HG03175 (cell line): ENCODE results near the gene SMIM23.

Source experiments
- ATAC-seq: cut with Tn5 transposase; IDR thresholded peaks from one replicate; pipeline ENCODE4 v1.9.1; 2021; ENCODE audit warnings: mild to moderate bottlenecking, moderate library complexity; ENCODE audit not compliant: unreplicated experiment

Gene SMIM23

DNA sequence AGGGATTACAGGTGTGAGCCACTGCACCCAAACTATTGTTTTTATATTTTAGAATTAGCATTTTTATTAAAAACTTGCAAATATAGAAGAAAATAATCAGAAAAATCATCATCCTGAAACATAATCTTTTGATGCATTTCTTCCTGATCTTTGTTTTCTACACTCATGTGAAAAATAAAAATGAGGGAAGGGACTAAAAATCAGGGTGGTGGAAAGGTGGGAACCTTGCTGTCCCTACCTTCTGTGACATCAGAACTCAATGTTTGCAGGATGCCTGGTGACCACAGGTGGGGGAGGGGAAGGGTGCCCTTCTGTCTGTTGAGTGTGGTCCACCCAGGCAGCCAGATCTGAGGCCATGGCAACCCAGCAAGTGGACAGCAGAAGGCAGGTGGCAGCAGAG is at the start of gene SMIM23:
SMIM23 (plus strand) TSS at position 301 of the 400 bp plus-strand sequence; CDS start at position 356, 55 bp downstream.
- no peak for ATAC-seq

DNA sequence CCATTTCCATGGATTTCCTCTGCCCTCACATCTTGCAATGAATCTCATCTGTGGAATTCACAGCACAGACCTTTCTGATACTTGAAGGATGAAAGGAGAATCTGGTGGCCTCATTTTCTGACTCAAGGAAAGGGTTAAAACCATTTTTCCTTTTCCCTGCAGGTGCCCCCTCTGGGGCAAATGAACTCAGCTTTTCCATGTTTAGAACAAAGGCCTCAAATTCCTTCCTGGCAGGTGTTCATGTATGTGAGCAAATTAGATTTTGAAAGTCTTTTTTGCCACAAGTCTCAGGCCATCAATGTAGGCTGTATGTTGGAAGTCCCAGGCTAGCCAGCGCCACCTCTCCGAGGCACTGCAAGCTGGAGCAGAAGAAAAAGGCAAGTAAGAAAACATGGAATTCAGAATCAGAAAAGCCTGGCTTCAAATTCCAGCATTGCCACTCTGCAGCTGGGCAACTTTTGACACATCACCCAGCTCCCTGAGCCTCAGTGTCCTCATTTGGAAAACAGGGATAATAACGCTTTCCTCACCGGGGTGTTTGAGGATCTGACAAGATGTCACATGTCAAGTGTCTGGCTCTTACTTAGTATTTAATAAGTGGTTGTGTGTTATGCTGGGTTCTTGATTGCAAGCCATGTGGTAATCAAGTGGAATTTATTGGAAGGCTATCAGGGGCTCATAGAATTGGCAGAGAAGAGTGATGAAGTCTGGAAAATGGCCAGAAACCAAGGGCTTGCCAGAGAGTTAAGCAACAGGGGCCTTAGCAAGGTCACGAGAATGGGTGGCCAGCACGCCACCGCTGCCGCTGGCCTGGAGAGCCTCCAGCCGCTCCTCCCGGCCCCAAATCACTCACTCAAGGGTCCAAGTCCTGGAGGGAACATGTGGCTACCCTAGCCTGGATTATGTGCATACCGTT is 48.4 kb upstream of the SMIM23 start:
- no peak for ATAC-seq

DNA sequence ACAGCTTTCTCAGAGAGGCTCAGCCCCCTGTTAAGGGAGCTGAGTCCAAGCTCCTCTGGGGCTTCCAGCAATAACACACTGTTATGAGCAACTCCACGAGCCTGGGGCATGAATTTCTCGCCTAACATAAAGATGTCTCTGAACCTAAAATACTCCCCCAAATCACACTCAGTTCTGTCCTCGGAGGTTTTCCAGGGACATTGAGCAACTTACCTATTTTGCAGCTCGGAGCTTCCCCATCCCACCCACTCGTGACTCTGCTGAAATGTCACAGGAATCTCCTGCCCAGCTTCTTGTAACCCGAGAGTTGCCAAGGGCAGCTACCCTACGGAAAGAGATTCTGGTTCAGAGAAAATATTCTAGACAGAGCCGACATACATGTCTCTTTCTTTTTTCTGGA is 47.1 kb upstream of the SMIM23 start:
- no peak for ATAC-seq

DNA sequence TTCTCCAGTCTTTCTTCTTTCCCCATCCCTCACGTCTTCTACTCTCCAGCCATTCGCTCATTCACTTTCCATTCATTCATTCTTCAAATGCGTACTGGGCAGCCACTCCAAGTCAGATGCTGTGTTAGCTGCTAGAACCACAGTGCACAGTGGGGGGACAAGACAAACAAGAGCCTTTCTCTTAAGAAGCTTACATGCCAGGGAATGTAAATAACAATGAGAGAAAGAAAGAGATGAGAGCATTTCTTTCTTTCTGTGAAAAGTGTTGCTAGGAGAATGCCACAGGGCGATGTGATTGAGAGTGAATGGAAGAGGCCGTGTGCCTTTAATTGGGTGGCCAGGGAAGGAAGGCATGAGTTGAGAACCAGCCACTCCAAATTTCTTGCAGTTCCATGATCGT is 46.3 kb upstream of the SMIM23 start:
- no peak for ATAC-seq

DNA sequence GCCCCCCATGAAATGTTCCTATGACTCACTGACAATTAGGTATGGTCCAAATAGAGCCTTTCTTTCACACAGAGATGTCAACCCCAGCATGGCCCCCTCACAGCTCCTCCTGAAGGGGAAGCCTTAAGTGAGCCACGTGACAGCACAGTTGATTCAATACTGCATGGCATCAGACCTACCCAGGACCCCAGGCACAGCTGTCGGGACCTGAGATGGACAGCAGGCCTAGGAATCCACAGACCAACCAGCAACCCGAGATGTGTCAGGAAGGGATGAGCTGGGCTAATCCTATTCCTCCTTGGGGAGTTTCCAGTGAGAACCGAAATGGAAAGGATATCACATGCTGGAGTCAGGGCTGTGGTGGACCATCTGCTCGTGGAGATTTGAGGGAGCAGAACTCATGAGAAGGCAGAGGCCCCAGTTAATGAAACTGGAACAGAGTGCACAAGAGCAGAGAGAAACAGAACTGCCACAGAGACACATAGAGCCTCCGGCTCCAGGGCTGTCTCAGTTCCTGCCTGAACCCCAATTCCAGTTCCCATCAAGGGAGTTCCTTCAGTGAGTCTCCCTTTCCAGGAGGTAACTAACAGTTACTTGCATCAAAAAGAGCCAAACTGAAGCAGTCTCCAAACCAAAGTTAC is 42.1 kb upstream of the SMIM23 start:
- ATAC-seq, result peak; percentile 11

DNA sequence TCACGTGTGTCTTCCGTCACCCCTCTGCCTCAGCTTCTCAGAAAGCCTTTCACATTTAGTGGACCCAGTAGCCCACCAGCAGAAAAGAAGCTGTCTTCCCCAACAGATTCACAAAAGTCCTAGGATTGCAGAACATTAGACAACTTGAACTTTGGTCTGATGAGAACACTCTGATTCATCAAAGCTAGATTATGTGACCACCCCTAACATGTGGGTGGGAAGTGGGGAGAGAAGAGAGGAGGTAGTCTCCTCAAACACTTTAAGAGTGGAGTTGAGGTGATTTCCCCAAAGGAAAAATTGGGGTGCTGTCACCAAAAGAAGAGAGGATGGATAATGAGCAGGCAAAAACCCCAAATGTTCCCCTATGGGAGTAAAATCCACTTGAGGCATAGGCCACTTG is 41.4 kb upstream of the SMIM23 start:
- no peak for ATAC-seq

DNA sequence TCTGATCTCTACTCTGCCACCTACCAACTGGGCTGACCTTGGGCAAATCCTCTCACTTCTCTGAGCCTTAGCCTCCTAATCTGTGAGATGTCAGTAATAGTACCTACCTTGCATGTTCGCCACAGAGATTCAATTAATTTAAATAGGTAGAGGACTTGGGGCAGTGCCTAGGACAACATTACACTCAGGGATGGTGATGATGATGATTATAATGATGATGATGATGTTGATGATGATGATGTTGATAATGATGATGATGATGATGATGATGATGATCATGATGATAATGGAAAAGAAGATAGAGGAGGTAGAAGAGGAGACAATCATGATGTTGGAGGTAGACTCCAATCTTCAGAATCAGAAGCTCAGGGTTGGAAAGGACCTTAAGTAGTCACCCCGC is 40.7 kb upstream of the SMIM23 start:
- ATAC-seq, result no peak

DNA sequence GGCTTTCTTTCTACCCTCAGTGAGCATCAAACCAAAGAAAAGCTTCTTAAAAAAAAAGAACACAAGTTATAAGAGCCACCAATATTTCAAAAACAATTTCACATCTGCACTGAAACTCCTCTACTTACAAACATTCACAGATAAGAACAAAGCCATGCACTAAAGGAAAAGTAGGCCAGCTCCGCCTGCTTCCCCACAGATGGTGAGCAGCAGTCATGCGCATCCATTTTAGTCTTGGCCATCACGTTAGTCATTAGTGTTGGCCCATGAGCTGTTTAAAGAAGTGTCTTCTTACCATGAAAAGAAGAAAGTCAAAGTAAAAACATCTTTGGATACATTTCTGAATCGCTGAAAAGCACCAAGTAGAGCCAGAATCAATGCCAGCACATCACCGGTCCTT is 40.0 kb upstream of the SMIM23 start:
- ATAC-seq, result no peak

DNA sequence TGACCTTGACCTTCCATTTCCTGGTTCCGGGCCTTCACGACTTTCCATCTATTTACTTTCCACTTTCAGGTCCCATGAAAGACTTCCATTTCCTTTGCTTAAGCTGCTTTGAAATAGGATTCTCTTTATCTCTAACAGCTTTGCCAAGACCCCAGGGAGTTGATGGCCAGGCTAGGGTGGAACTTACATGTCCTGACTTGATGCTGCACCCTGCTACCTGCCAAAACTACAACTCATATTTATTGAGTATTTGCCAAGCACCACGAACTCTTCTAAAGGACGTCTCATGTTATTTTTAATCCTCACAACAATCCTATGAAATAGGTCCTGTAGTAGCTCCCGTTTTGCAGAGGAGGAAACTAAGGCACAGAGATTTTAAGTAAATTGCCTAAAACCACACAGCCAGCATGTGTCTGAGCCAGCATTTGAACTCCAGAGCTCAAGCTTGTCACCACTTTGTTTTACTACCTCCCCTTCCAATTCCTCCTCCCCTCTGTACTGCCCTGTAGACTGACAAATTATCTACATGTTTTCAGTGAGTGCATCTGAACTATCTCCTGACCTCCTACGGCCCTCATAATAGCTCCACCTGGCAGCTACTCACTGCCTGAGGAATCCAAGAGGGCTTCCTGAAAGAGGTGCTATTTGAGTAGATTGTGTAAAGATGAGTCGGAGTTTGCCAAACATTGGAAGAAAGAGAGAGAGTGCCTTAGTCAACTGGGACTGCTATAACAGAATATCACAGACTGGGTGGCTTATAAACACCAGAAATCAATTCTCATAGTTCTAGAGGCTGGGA is 38.4 kb upstream of the SMIM23 start:
- ATAC-seq, result no peak

DNA sequence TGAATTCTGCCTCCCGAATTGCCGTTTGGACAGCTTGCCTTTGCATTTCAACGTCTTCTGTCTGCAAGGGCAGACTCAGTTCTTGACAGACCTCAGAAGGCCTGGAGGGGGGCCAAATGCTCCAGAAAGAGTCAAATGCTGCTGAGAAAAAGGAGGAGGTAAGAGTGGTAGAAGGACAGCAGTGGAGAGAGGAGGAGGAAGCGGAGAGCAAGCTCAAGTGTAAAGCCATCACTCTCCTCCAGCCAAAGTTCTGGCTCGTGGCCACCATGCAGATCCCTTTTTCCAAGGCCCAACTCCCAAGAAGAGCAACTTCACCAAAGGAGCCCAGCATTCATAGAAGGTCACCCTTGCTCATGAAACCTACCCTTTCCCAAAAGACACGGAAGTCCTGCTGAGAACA is 36.9 kb upstream of the SMIM23 start:
- no peak for ATAC-seq

DNA sequence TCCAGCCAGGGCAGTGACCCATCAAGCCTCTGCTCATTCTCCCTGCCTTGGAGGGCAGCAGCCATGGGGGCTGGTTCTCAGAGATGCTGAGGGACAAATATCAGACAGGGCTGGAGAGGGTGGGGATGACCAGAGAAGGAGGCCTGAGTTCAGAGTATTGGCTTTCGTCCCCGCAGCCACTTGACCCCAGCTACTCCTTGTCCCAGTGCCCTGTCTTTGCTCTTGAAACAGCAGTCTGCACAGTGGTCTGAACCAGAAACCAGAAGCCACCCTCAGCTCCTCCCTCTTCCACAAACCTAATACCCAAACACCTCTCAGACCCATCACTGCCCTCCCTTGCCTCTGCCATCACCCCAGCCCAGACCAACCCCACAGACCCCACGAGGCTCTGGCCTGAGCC is 36.3 kb upstream of the SMIM23 start:
- ATAC-seq, result no peak

DNA sequence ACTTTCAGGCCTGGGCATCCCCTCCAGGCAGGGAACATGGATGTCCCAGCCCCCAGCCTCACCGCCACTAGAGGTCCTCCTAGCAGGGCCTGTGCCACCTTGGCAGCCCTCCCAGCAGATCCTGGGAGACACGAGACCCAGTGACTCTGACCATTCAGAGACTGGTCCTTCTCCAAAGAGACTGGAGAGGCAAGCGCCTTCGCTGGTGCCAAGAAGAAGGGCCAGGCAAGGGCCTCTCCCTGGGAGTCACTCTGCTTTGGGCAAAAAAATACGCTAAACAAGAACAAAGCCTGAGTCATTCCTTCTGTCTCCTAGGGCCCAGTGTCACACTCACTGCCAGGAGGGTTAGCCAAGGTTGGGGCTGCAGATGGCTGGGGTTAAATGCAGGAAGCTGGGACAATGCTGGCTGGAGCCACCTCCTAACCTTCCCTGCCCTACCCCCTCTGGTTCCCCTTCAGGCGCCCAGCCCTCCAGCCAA is 35.3 kb upstream of the SMIM23 start:
- no peak for ATAC-seq

DNA sequence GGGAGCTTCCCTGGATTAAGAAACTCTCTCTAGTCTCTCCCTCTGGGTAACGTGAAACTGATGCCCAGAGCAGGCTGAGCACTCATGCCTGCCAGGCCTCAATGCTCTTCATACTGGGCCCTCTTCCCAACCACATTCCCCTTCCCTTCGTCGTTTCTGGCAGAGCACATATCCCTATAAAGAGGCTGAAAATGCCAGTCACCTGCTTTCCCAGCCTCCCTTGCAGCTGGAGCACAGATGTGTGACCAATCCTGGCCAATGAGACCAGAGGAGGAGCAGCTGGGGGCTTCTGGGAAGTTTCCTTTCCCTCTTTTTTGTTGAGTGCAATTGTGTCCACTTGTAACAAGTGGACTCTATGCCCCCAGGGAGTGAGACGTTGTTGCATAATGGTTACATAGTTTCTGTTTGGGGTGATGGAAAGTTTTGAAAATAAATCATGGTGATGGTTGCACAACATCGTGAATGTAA is 30.2 kb upstream of the SMIM23 start:
- no peak for ATAC-seq

DNA sequence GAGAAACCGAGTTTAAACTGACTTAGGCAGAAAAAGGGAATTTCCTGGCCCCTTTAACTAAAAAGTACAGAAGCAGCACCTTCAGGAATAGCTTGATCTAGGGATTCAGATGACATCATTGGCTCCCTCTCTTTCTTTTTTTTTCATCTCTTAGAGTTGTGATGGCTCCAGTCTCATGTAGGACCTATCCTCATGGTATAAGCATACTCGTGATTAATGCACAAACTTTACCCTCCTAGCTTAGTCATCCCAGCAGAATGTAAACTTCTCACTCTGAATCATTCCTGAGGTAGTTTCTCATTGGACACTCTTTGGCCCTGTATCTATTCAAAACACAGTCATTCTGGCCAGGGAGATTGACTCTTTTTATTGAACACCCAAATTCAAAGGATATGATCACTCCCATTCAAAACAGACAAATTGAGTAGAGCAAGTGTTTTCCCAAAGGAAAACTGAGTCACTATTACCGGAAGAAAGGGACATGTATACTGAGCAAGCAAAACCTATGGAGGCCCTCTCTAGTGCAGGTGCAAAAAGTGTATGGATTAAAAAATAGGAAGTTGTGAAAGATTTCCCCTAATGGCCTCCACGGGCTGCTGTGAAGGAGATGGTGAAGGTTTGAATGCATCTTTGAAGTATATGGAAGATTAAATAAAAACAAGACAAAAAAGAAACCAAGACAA is 27.6 kb upstream of the SMIM23 start:
- ATAC-seq, result no peak

DNA sequence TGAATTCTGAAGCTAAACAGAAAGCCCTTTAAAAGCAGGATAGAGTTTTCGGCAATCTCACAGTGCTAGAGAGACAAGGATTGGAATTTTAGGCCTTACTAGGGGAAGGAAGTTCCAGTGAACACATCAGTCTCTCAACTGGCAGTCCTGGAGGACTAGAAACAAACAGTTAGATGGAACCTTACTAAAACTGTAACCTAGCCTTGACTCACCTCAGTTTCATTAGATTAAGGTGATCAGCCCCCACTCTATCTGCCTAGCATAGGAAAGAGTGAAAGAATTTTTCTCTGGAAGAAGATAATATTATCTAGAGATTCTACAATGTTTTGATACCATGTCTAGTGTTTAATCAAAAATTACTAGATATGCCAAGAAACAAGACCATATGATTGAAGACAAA is 25.8 kb upstream of the SMIM23 start:
- ATAC-seq, result no peak

DNA sequence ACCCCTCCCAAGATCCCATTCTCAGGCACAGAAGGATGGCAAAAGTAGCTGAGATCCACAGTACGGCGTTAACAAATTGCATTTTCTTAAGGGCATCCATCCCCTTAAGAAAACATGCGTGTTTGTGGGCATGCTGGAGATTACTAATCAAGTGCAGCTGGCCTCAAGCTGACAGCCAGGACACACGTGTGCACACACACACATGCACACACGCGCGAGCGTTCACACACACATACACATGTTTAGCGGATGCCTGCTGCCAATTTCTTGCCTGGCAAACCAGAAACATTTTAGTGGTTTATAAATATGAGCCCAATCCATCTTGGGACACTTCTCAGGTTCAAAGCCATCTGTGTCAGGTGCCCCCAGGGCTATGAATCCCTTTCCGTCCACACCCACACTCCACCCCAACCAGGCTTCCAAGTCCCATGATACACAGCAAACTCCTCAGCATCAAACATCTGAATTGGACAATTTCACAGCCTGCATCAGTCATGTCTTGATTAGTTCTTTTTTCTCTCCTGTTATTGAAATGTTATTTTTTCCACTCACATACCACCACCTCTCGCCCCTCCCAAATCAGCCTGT is 23.5 kb upstream of the SMIM23 start:
- ATAC-seq, result no peak

DNA sequence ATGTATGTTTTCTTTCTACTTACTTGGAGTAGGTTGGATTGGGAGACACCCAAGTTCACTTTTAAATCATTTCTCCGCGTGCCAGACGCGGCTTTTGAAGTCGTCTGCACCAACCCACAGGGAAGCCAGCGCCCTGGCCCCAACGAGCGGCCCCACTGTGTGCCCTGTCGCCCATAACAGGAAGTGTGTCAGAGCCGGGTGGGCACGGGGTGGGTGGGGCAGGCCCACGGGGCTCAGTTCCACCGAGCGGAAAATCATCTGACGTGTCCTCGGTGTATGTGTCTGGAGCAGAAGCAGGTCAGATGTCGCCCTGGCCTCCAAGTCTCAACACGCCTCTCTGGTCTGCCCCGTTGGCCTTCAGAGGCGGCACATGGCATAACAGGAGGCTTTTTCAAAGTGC is 22.7 kb upstream of the SMIM23 start:
- no peak for ATAC-seq

DNA sequence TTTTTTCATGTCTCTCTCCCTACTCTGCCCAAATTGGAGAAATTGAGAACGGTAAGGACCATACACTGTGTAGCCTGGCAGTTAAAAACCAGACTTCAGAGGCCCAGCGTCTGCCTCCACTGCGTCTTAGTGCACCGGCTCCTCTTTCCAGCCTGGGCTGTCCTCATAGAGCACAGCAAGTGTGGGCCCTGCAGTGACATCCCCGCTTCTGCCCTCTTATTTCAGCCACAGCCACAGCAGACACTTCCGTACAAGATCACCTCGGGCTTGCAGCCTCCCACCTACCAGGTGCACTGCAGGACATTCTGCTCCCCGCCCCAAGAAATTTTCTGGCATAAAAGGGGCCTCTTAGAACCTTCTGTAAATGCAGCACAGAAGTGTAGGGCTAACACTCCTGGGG is 21.4 kb upstream of the SMIM23 start:
- no peak for ATAC-seq

DNA sequence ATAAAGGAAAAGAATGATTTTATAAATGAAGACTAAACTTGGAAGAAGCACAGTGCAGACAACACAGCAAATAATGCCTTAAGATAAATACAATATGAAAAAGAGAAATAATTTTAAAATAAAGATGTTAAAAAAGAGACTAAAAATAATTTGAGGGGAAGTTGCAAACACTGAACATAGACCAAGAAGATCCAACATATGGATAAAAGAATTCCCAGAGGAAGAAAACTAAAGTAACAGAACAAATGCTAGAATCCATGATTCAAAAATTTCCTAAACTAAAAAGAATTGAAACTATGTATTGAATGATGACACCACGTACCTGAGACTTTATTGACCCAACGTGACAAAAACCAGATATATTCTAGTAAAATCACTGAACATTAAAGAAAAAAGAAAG is 18.7 kb upstream of the SMIM23 start:
- no peak for ATAC-seq

DNA sequence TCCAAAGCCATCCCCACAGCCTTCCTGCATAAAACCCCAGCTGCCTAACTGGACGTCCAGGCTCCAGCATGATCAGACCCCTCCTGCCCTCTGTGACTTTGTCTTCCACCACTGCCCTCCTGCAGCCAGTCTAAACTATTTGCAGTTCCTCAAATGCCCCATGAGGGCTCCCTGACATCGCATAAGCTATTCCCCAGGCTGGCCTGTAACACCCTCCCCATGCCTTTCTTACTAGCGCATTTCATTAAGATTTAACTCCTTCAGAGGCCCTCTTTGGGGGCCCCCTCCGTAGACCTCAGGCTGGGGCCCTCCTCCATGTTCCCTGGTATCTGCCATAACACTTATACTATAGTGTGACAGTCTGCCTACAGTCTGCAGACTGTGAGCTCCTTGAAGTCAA is 15.5 kb upstream of the SMIM23 start:
- ATAC-seq, result no peak
